WTC11 (cell line): ENCODE results near the gene SLC25A12.

Source experiments
- ATF6 ChIP-seq: sonication (generic); formaldehyde crosslinking; IDR thresholded peaks from 2 replicates; pipeline ENCODE4 v1.8.1; 2023; ENCODE audit warnings: mild to moderate bottlenecking, missing genetic modification reagents
- CTCF ChIP-seq: fragments of 200-600 bp; IDR thresholded peaks from 2 replicates; pipeline ENCODE4 v1.8.0; 2022; ENCODE audit warnings: antibody characterized with exemption
- E2F4 ChIP-seq: sonication (generic); formaldehyde crosslinking; IDR thresholded peaks from 2 replicates; pipeline ENCODE4 v1.8.1; 2022; ENCODE audit warnings: low read depth, mild to moderate bottlenecking, moderate library complexity, missing genetic modification reagents, borderline replicate concordance
- FOXP1 ChIP-seq: sonication (generic); formaldehyde crosslinking; IDR thresholded peaks from 2 replicates; pipeline ENCODE4 v1.8.0; 2022; ENCODE audit warnings: missing genetic modification reagents, mild to moderate bottlenecking, moderate library complexity, borderline replicate concordance
- HMGXB4 ChIP-seq: sonication (generic); formaldehyde crosslinking; IDR thresholded peaks from 2 replicates; pipeline ENCODE4 v1.8.1; 2023; ENCODE audit warnings: mild to moderate bottlenecking, moderate library complexity, missing genetic modification reagents
- MYBL2 ChIP-seq: sonication (generic); formaldehyde crosslinking; IDR thresholded peaks from 2 replicates; pipeline ENCODE4 v1.8.1; 2023; ENCODE audit warnings: mild to moderate bottlenecking, moderate library complexity, missing genetic modification reagents
- RELA ChIP-seq: sonication (generic); formaldehyde crosslinking; IDR thresholded peaks from 2 replicates; pipeline ENCODE4 v1.8.1; 2022; ENCODE audit warnings: missing genetic modification reagents, mild to moderate bottlenecking, borderline replicate concordance
- TEAD1 ChIP-seq: sonication (generic); formaldehyde crosslinking; IDR thresholded peaks from 2 replicates; pipeline ENCODE4 v1.8.0; 2022; ENCODE audit warnings: mild to moderate bottlenecking, missing genetic modification reagents
- USF2 ChIP-seq: sonication (generic); formaldehyde crosslinking; IDR thresholded peaks from 2 replicates; pipeline ENCODE4 v1.8.1; 2023; ENCODE audit warnings: mild to moderate bottlenecking, missing genetic modification reagents, moderate library complexity
- ZNF121 ChIP-seq: sonication (generic); formaldehyde crosslinking; IDR thresholded peaks from 2 replicates; pipeline ENCODE4 v1.8.0; 2023; ENCODE audit warnings: missing genetic modification reagents
- ZNF532 ChIP-seq: fragments of 250-450 bp; sonication (Bioruptor Pico); IDR thresholded peaks from 2 replicates; pipeline ENCODE4 v1.9.0; 2021; ENCODE audit warnings: mild to moderate bottlenecking, borderline replicate concordance

- TF ChIP-seq CTCF: no peak
- no peak for TF ChIP-seq USF2 (CRISPR knock-in tag)
- no peak for TF ChIP-seq E2F4 (CRISPR knock-in tag)
- no peak for TF ChIP-seq TEAD1 (CRISPR knock-in tag)
- TF ChIP-seq HMGXB4 (CRISPR knock-in tag): no peak
- TF ChIP-seq ZNF121: no peak
- no peak for TF ChIP-seq ATF6 (CRISPR knock-in tag)
- no peak for TF ChIP-seq MYBL2 (CRISPR knock-in tag)
- TF ChIP-seq ZNF532: no peak
- no peak for TF ChIP-seq FOXP1 (CRISPR knock-in tag)
- TF ChIP-seq RELA (CRISPR knock-in tag): no peak
Measured at GRCh38 chr2:171803757-171804156, 90.3 kb downstream of the SLC25A12 start.
